GM23248 (cell line): ENCODE data around the gene FDXR. TPM values are rescaled to one million over a fixed set of nuclear protein-coding genes. Genes with fewer than 3 reads are reported as not detected.

Source experiments
- DNase-seq: peaks from one replicate; pipeline ENCODE4 v3.0.0-alpha.2; 2015
- H2AFZ ChIP-seq: fragments of 200-600 bp; sonication (generic); 2 replicates; pipeline ENCODE4 v1.6.1; 2016; ENCODE audit warnings: antibody characterized with exemption
- H3F3A ChIP-seq: fragments of 200-600 bp; sonication (generic); 2 replicates; pipeline ENCODE4 v1.6.1; 2016; ENCODE audit warnings: mild to moderate bottlenecking, antibody characterized with exemption, mixed run types; ENCODE audit not compliant: insufficient read depth
- H3K27ac ChIP-seq: fragments of 200-600 bp; sonication (generic); 2 replicates; pipeline ENCODE4 v1.5.1; 2016; ENCODE audit warnings: mild to moderate bottlenecking
- H3K27me3 ChIP-seq: fragments of 200-600 bp; sonication (generic); replicated peaks from 2 replicates; pipeline ENCODE4 v1.6.1; 2016; ENCODE audit warnings: mild to moderate bottlenecking; ENCODE audit not compliant: insufficient read depth
- H3K36me3 ChIP-seq: fragments of 200-600 bp; sonication (generic); 2 replicates; pipeline ENCODE4 v1.6.1; 2016; ENCODE audit warnings: low read depth, mild to moderate bottlenecking
- H3K4me1 ChIP-seq: fragments of 200-600 bp; sonication (generic); 2 replicates; pipeline ENCODE4 v1.6.1; 2016; ENCODE audit warnings: mild to moderate bottlenecking; ENCODE audit not compliant: insufficient read depth
- H3K4me2 ChIP-seq: fragments of 200-600 bp; sonication (generic); one replicate; pipeline ENCODE4 v1.6.1; 2016; ENCODE audit warnings: mild to moderate bottlenecking; ENCODE audit not compliant: unreplicated experiment
- H3K4me3 ChIP-seq: fragments of 200-600 bp; sonication (generic); 2 replicates; pipeline ENCODE4 v1.5.1; 2016; ENCODE audit warnings: mild to moderate bottlenecking
- H3K79me2 ChIP-seq: fragments of 200-600 bp; sonication (generic); 2 replicates; pipeline ENCODE4 v1.6.1; 2016; ENCODE audit warnings: mild to moderate bottlenecking; ENCODE audit not compliant: insufficient read depth
- H3K9ac ChIP-seq: fragments of 200-600 bp; sonication (generic); 2 replicates; pipeline ENCODE4 v1.6.1; 2016; ENCODE audit warnings: mild to moderate bottlenecking
- H3K9me2 ChIP-seq: fragments of 200-600 bp; sonication (generic); 2 replicates; pipeline ENCODE4 v1.6.1; 2016; ENCODE audit warnings: mixed run types, mild to moderate bottlenecking, moderate library complexity; ENCODE audit not compliant: insufficient read depth
- H3K9me3 ChIP-seq: fragments of 200-600 bp; sonication (generic); one replicate; pipeline ENCODE4 v1.6.1; 2017; ENCODE audit warnings: low read depth
- H4K20me1 ChIP-seq: fragments of 200-600 bp; sonication (generic); 2 replicates; pipeline ENCODE4 v1.6.0; 2016; ENCODE audit not compliant: insufficient read depth
- EZH2 ChIP-seq: fragments of 200-600 bp; sonication (generic); IDR thresholded peaks from 2 replicates; pipeline ENCODE4 v1.6.1; 2018; ENCODE audit warnings: antibody characterized with exemption, mild to moderate bottlenecking; ENCODE audit not compliant: insufficient read depth, poor library complexity, severe bottlenecking
- EZH2phosphoT487 ChIP-seq: fragments of 200-600 bp; sonication (generic); IDR thresholded peaks from 2 replicates; pipeline ENCODE4 v1.6.1; 2018; ENCODE audit warnings: antibody characterized with exemption, moderate library complexity, mild to moderate bottlenecking, low read depth; ENCODE audit not compliant: insufficient read depth
- WGBS, 2 experiments: methylation state at CpG; one replicate each; pipeline ENCODE4 v1.1.6; 2015 to 2017; ENCODE audit warnings: low lambda C conversion rate in 2 of 2, low coverage in 1 of 2; ENCODE audit errors: missing lambda C conversion rate in 2 of 2; 5-methylcytosine and 5-hydroxymethylcytosine counted together
- in situ Hi-C: fragments of 300-500 bp; cut with MboI; formaldehyde crosslinking; loops from 2 replicates; pipeline ENCODE4 v1.15.0; 2020
- polyA plus RNA-seq: library from polyadenylated mRNA; unstranded; fragments of >200 nt; fragmentation: Nextera tagmentation; extraction: Ambion mirVana; gene quantifications from 2 replicates; pipeline ENCODE4 v1.2.1, GENCODE V29; 2016
- total RNA-seq: library from RNA; depleted of rRNA; stranded (reverse); fragments of >200 nt; shearing (Covaris generic); gene quantifications from 2 replicates; pipeline ENCODE4 v1.2.3, GENCODE V29; 2014

The FDXR gene
- total and polyA plus RNA-seq, 2 experiments from 2014 or later, result 15.3 to 19.0 TPM

- 41 to 42% methylated on average over 13 of the region's 13 CpGs for WGBS, 2 experiments
- Histone ChIP-seq H3K9ac (no peak overlapping the region), H3F3A (no peaks in the 10 kb centered on the region), H4K20me1 (no peaks in the 10 kb centered on the region), H3K36me3 (no peaks in the 10 kb centered on the region), H3K27ac (no peak overlapping the region), H3K4me3 (no peak overlapping the region), H3K27me3 (peaks cover 30% of the 10 kb centered on the region), H3K79me2 (no peaks in the 10 kb centered on the region), H2AFZ (no peak overlapping the region), H3K4me2 (no peak overlapping the region), H3K9me2 (no peaks in the 10 kb centered on the region), H3K9me3 (no peaks in the 10 kb centered on the region), H3K4me1 (no peaks in the 10 kb centered on the region)
- in situ Hi-C loops, result no loop called here
- DNase-seq, result no peak
- TF ChIP-seq EZH2phosphoT487, result no peak
- TF ChIP-seq EZH2, result no peak
Measured at GRCh38 chr17:74888469-74888868, 15.7 kb upstream of the FDXR start.

DNA sequence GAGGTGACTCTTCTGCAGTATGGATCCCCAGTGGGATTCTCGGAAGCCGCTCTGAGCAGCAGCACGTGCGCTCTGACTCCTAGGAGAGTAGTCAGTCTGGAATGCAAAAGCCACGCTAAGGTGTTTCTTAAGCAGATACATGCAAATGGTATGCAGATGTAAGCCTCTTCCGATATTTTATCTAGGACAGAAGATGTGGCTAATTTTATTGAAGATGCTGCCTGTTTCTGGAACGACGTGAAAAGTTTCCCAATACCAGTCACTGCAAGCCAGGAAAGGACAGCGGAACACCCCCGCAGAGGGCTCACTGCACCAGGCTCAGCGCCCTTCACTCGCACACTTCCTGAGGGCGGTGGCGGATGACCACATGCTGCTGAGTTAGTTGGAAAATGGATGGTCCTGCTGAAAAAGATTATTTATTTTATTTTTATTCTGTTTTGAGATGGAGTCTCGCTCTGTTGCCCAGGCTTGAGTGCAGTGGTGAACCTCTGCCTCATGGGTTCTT, 10.5 kb upstream of the FDXR start:
- no peaks in the 10 kb centered on the region for H3K4me1 ChIP-seq
- no peak overlapping the region for H2AFZ ChIP-seq
- WGBS, 2 experiments, result 58 to 60% methylated on average over 15 of the region's 15 CpGs
- in situ Hi-C loops, result no loop called here
- H3K4me2 ChIP-seq, result no peak overlapping the region
- H3K79me2 ChIP-seq, result no peaks in the 10 kb centered on the region
- no peaks in the 10 kb centered on the region for H3K9me3 ChIP-seq
- H3K27me3 ChIP-seq, result peaks cover 16% of the 10 kb centered on the region; the same call in 1 of the 2 replicates
- no peak overlapping the region for H3K9ac ChIP-seq
- H3F3A ChIP-seq, result no peaks in the 10 kb centered on the region
- no peaks in the 10 kb centered on the region for H4K20me1 ChIP-seq
- H3K36me3 ChIP-seq, result no peaks in the 10 kb centered on the region
- no peak for TF ChIP-seq EZH2
- TF ChIP-seq EZH2phosphoT487, result no peak
- no peak overlapping the region for H3K27ac ChIP-seq
- DNase-seq, result peak; percentile 60
- H3K9me2 ChIP-seq, result no peaks in the 10 kb centered on the region
- no peak overlapping the region for H3K4me3 ChIP-seq

- WGBS, 2 experiments, result 34 to 41% methylated on average over 20 of the region's 20 CpGs
- no peak overlapping the region for H3K9ac ChIP-seq
Measured at GRCh38 chr17:74882517-74883240, 9.9 kb upstream of the FDXR start.

GRCh38 chr17:74881073-74881472, 8.3 kb upstream of the FDXR start:
- no peak overlapping the region for H2AFZ ChIP-seq
- no peaks in the 10 kb centered on the region for H3K9me2 ChIP-seq
- H3K4me2 ChIP-seq, result no peak overlapping the region
- H3K4me1 ChIP-seq, result no peaks in the 10 kb centered on the region
- H3K9ac ChIP-seq, result no peak overlapping the region
- DNase-seq, result no peak
- H3K27me3 ChIP-seq, result peaks cover 16% of the 10 kb centered on the region; the same call in 1 of the 2 replicates
- no peak overlapping the region for H3K27ac ChIP-seq
- H3K4me3 ChIP-seq, result no peak overlapping the region
- in situ Hi-C loops, result no loop called here
- H3K36me3 ChIP-seq, result no peaks in the 10 kb centered on the region
- no peaks in the 10 kb centered on the region for H3K79me2 ChIP-seq
- no peak for TF ChIP-seq EZH2phosphoT487
- TF ChIP-seq EZH2, result no peak
- 34 to 43% methylated on average over 11 of the region's 11 CpGs for WGBS, 2 experiments
- no peaks in the 10 kb centered on the region for H3K9me3 ChIP-seq
- H4K20me1 ChIP-seq, result no peaks in the 10 kb centered on the region
- no peaks in the 10 kb centered on the region for H3F3A ChIP-seq

More at GRCh38 chr17:74882517-74883240, 9.9 kb upstream of the FDXR start:
- Histone ChIP-seq H3K9me2 (no peaks in the 10 kb centered on the region), H3K4me1 (no peaks in the 10 kb centered on the region), H2AFZ (no peak overlapping the region), H3F3A (no peaks in the 10 kb centered on the region), H3K27ac (no peak overlapping the region), H3K79me2 (no peaks in the 10 kb centered on the region), H3K27me3 (peaks cover 16% of the 10 kb centered on the region; the same call in 1 of the 2 replicates), H4K20me1 (no peaks in the 10 kb centered on the region), H3K4me3 (no peak overlapping the region), H3K36me3 (no peaks in the 10 kb centered on the region), H3K9me3 (no peaks in the 10 kb centered on the region), H3K4me2 (no peak overlapping the region)
- TF ChIP-seq EZH2, result no peak
- TF ChIP-seq EZH2phosphoT487, result no peak
- no peak for DNase-seq
- in situ Hi-C loops, result no loop called here
